ENCODE results near the gene MYO5C. TPM values are rescaled to one million over a fixed set of nuclear protein-coding genes. Genes with fewer than 3 reads are reported as not detected.

The MYO5C gene
- total RNA-seq, 2 donors from 2014 or later, result 19.1 to 26.7 TPM

GRCh38 chr15:52196891-52197290, 98.7 kb downstream of the MYO5C start:
- no peaks in the 10 kb centered on the region for H3K9me3 ChIP-seq (ENCODE audit: control insufficient read depth, low read length)
- H3K36me3 ChIP-seq (ENCODE audit: control insufficient read depth, insufficient read depth, low read length), result no peaks in the 10 kb centered on the region
- Mint-ChIP-seq H3K36me3 (ENCODE audit: low read depth) (peaks cover 23% of the 10 kb centered on the region), H3K4me3 (no peak overlapping the region), H3K9me3 (no peaks in the 10 kb centered on the region), H3K4me1 (peaks cover 3% of the 10 kb centered on the region), H3K27ac (no peak overlapping the region), H3K27me3 (ENCODE audit: insufficient read depth) (peaks cover under 1% of the 10 kb centered on the region)
- no peaks in the 10 kb centered on the region for H3K27me3 ChIP-seq (ENCODE audit: control insufficient read depth, insufficient read depth, low read length, poor library complexity, severe bottlenecking)
- DNase-seq, result no peak
- H3K9ac ChIP-seq (ENCODE audit: extremely low read depth, low read length, poor library complexity, severe bottlenecking), result no peak overlapping the region
- no peak for TF ChIP-seq CTCF (conservative IDR thresholded peaks at IDR 0.05)
- H3K27ac ChIP-seq (ENCODE audit: low read depth, low read length), result no peak overlapping the region
- H3K4me3 ChIP-seq (ENCODE audit: low read length), result no peak overlapping the region
- H3K4me1 ChIP-seq (ENCODE audit: control insufficient read depth, insufficient read depth, low read length), result no peaks in the 10 kb centered on the region
- WGBS, 2 experiments (ENCODE audit: insufficient coverage in 1 of 2, insufficient read length in 1 of 2), result 92 to 100% methylated on average over 1 to 3 of the region's 3 CpGs

- no peak overlapping the region for H3K4me3 Mint-ChIP-seq
- peaks cover 10% of the 10 kb centered on the region for H3K4me1 Mint-ChIP-seq
- Histone ChIP-seq H3K36me3 (ENCODE audit: control insufficient read depth, insufficient read depth, low read length) (no peaks in the 10 kb centered on the region), H3K9me3 (ENCODE audit: control insufficient read depth, low read length) (no peaks in the 10 kb centered on the region), H3K4me3 (ENCODE audit: low read length) (no peak overlapping the region), H3K27me3 (ENCODE audit: control insufficient read depth, insufficient read depth, low read length, poor library complexity, severe bottlenecking) (no peaks in the 10 kb centered on the region), H3K27ac (ENCODE audit: low read depth, low read length) (no peak overlapping the region), H3K4me1 (ENCODE audit: control insufficient read depth, insufficient read depth, low read length) (no peaks in the 10 kb centered on the region), H3K9ac (ENCODE audit: extremely low read depth, low read length, poor library complexity, severe bottlenecking) (no peak overlapping the region)
- H3K27ac Mint-ChIP-seq, result no peak overlapping the region
- H3K36me3 Mint-ChIP-seq (ENCODE audit: low read depth), result peaks cover 21% of the 10 kb centered on the region
- TF ChIP-seq CTCF (conservative IDR thresholded peaks at IDR 0.05), result no peak
- no peak for DNase-seq
- H3K27me3 Mint-ChIP-seq (ENCODE audit: insufficient read depth), result peaks cover 18% of the 10 kb centered on the region
- H3K9me3 Mint-ChIP-seq, result no peaks in the 10 kb centered on the region
- 86 to 100% methylated on average over 1 of the region's 1 CpG for WGBS, 2 experiments (ENCODE audit: insufficient coverage in 1 of 2, insufficient read length in 1 of 2)
Measured at GRCh38 chr15:52193791-52194190, 101.8 kb downstream of the MYO5C start.

- H3K4me3 Mint-ChIP-seq, result no peak overlapping the region
- H3K9ac ChIP-seq (ENCODE audit: extremely low read depth, low read length, poor library complexity, severe bottlenecking), result no peak overlapping the region
- no peak overlapping the region for H3K27ac ChIP-seq (ENCODE audit: low read depth, low read length)
- 91 to 93% methylated on average over 4 of the region's 4 CpGs for WGBS, 2 experiments (ENCODE audit: insufficient coverage in 1 of 2, insufficient read length in 1 of 2)
- no peak for TF ChIP-seq CTCF (conservative IDR thresholded peaks at IDR 0.05)
- no peaks in the 10 kb centered on the region for H3K4me1 ChIP-seq (ENCODE audit: control insufficient read depth, insufficient read depth, low read length)
- H3K4me1 Mint-ChIP-seq, result peaks cover 10% of the 10 kb centered on the region
- H3K36me3 Mint-ChIP-seq (ENCODE audit: low read depth), result peaks cover 20% of the 10 kb centered on the region
- no peaks in the 10 kb centered on the region for H3K36me3 ChIP-seq (ENCODE audit: control insufficient read depth, insufficient read depth, low read length)
- no peak for DNase-seq
- H3K27ac Mint-ChIP-seq, result no peak overlapping the region
- H3K27me3 Mint-ChIP-seq (ENCODE audit: insufficient read depth), result peaks cover 21% of the 10 kb centered on the region
- no peaks in the 10 kb centered on the region for H3K9me3 ChIP-seq (ENCODE audit: control insufficient read depth, low read length)
- no peaks in the 10 kb centered on the region for H3K9me3 Mint-ChIP-seq
- no peak overlapping the region for H3K4me3 ChIP-seq (ENCODE audit: low read length)
- H3K27me3 ChIP-seq (ENCODE audit: control insufficient read depth, insufficient read depth, low read length, poor library complexity, severe bottlenecking), result no peaks in the 10 kb centered on the region
Measured at GRCh38 chr15:52193321-52193720, 102.3 kb downstream of the MYO5C start.

Measured in endodermal cell (in vitro differentiated cells).